NCI-H1694 treated with DMSO at 0.1 percent for 48 hours (cell line): ENCODE data around the gene ZBED4.

Experiments
- DNase-seq: peaks from one replicate; lab custom pipeline; 2025; lab: John Stamatoyannopoulos, UW

The ZBED4 gene

GRCh38 chr22:49922484-49922883 is 68.8 kb downstream of the ZBED4 start:
- DNase-seq: no peak

- no peak for DNase-seq
Measured at GRCh38 chr22:49922926-49923325, 69.3 kb downstream of the ZBED4 start.

- DNase-seq: no peak
Measured at GRCh38 chr22:49923445-49923844, 69.8 kb downstream of the ZBED4 start.

DNA sequence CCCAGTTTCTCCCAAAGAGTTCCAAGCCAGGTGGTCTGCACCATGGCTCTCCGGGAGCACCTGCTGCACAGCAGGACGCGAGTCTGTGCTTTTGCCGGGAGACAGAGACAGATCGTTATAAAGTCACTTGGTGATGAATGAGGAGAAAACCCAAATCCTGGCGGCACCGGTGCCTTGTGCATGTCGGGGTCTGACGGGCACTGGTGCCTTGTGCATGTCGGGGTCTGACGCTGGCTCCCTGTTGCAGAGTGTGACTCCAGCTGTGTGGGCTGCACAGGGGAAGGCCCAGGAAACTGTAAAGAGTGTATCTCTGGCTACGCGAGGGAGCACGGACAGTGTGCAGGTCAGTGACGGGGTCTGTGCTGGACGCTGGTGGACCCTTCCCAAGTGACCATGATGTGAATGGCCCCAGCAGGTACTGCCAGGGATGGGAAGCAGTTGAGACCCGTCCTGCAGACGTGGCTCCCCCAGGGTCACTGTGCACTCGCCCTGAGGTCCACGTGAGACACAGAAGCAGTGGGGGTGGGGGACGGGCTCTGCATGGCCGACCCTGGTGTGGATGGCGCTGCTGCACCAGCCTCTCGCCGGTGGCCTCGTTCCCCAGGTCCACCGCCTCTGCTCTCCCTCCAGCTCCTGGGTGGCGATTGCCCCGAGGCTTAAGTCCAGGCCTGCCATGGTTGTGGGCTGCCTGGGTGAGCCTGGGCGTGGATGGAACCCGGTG is 70.6 kb downstream of the ZBED4 start:
- DNase-seq: no peak

- DNase-seq: no peak
Measured at GRCh38 chr22:49925525-49926128, 72.0 kb downstream of the ZBED4 start.

- no peak for DNase-seq
Measured at GRCh38 chr22:49926916-49927315, 73.3 kb downstream of the ZBED4 start.

GRCh38 chr22:49927483-49928184 is 74.0 kb downstream of the ZBED4 start:
- no peak for DNase-seq

DNA sequence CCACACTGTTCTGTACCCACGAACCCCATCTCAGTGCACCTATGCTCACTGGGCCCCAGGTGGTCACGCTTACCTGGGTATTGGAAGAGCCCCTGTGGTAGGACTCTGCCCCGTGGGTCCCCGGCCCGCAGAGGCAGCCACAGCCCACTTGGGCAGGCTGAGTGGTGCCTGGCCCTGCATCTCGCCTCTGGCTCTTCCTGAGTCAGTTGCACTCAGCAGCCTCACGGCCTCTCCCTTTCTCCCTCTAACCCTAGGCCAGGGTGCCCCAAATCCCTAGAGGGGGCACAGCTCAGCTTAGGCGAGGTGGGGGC is 74.5 kb downstream of the ZBED4 start:
- DNase-seq: no peak

DNA sequence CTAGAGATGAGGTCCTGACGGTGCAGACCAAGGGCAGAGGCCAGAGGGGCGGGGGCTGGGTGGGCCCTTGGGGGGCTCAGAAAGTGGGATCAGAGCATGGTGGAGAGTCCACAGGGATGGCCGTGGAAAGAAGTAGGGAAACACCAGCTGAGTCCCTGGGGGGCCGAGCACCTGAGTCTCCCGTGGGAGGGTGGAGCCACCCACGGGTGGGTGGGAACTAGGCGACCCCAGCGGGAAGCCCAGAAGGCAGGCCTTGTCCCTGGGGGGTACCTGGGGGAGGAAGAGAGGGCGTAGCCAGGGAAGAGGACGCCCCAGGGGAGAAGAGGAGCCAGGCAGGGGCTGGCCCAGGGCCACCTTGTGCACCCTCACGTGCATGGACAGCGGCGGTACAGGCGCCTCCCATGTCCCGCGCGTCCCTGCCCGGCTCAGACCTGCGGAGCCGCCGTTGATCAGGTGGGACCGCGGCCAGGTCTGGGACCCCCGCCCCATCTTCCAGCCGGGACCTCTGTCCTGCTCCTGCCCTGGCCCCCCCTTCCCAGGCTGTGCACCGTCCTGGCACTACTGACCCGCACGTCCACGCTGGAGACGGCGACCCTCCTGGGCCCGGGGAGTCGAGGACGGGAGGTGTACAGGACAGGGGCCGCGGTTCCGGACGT is 75.0 kb downstream of the ZBED4 start:
- DNase-seq: no peak

DNA sequence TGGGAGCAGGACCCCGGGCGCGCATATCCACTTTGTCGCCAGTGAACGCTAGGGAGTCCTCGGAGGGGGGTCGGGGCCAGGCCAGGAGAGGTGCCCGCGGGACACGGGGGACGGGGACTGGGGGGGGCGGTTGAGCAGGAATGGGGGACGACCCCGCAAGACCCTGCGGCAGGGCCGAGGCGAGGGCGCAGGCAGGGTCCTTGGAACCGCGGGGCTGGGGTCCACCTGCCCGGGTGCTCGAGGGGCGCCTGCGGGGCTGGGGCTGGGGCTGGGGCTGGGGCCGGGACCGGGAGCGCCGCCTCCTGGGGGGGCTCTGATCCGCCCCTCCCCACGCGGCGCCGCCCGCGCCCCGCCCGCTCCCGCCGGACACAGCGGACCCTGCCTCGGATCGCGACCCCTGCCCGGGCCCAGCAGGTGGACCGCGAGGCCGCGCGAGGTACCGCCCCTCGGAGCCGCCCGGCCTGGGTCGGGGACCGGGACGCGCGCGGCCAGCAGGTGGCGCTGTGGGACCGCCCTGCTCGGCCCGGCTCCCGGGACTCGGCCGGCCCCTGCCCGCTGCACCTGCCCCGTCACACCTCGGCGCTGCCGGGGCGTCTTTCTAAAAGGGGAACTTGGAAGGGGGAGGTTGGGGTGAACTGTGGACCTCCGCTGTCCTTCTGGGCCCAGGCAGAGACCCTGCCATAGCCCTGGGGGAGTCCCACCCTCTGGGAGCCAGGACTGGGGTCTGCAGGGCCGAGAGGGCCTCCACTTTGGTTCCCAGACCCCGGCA is 75.8 kb downstream of the ZBED4 start:
- DNase-seq: peak; percentile 14

- DNase-seq: no peak
Measured at GRCh38 chr22:49929994-49930575, 76.4 kb downstream of the ZBED4 start.

DNA sequence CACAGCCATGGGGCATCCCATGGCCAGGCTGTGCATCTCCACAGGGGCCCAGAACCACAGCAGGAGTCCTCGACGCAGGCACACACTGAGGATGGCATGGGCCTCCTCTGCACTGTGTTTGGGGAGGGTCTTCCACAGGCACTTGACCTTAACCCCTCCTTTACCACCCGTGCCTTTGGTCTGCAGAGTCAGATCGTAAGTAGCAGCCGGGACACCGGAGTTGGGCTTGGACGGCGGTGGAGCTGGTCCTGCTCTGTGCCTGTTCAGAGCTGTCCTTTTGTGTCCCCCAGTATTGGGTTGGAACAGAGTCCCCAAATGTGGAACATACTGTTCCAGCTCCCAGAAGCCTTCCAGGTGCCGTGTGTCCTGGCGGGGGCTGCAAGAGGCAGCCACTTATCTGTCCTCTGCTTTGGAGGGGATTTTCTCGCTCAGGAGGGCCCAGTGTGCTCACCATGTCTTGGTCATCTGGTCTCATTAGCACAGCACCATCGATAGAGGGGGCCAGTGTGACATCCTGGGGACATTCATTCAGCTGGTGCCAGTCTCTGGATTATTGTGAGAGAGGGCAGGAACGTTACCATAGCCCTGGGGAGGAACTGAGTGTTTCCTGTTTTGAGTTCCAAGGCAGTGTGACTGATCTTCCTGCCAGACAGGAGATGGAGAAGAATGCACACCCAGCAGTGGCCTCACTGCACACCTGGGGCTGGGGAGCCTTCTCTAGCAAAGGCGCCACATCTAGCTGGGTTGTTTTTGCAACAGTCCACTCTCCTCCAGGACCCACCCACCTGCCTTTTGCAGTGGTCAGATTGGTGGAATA is 77.2 kb downstream of the ZBED4 start:
- peak; percentile 41 for DNase-seq

GRCh38 chr22:49933236-49934159 is 79.9 kb downstream of the ZBED4 start:
- DNase-seq: peak; percentile 12

GRCh38 chr22:49934160-49934890 is 80.7 kb downstream of the ZBED4 start:
- DNase-seq: peak; percentile 13

DNA sequence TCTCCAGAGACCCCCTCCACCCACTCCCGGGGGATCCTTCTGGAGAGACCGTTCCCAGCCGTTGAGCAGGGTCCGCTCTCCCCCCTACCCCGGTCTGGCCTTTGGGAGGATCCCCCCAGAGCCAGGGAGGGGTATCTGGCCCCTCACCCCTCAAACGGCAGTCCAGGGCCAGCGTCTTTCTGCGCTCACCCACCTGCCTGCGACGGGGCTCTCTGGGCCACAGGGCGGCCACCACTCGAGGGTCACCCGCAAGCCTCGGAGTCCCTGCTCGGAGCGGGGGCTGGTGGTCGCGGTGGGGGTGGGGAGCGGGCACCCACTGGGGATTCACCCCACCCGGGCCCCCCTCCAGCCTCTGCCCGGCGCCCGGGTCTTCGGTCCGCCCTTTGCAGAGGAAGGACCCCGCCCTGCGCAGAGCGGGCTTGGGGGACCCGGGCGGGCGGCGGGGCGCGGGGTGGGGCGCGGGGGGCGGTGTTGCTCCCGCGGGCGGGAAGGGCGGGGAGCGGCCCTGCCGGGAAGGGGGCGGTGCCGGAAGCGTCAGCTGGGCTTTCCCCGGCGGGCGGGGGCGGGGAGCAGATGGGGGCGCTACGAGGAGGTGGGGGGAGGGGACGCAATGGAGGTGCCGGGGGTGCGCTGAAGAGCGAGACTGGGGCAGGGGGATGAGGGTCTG is 81.4 kb downstream of the ZBED4 start:
- DNase-seq: peak; percentile 39

GRCh38 chr22:49935561-49935960 is 81.9 kb downstream of the ZBED4 start:
- no peak for DNase-seq

DNA sequence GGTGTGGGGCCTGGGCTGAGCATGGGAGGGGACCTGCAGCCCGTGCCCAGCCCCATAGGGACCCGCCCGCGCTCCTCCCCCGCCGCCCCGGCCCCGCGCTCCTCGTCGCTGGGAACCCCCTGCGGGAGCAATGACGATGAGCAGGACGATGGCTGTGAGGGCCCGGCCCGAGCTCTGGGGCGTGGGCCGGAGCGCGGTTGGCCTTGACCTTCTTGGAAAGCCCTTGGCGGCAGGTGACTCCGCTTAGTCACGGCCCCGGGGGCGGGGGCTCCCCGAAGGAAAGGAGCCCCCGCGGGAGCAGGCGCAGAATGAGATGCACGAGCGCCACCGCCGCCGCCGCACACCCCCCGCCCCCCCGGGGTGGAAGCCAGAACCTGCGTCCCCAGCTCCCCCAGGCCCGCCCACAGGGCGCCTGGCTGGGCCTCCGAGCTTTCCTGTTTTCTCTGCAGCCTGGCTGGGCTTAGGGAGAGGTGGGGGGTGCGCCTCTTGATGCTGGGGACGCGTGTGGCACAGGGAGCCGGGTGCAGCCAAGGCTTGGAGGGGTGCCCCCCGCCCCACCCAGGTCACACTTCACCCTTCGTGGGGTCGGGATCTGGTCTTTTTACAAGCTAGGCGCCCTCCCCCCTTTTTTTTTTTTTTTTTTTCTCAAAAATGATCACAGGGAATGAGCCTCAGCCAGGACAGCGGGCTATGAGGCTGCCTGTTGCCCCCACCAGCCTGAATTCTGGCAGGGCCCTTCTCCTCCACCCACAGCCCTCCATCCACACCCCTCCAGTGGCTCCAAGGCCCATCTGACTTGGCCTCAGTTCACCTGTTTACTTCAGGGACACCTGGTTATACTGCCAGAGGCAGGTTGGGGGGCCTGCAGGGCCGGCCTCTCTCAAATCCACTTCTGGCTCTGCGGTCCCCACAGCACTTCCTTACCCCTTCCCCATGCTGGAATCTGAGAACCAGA is 82.7 kb downstream of the ZBED4 start:
- peak; percentile 84 for DNase-seq
